Measurements from ENCODE around the gene PEX7.

GRCh38 chr6:136812174-136812573, 10.2 kb upstream of the PEX7 start:
- TF ChIP-seq CTCF (IDR thresholded peaks at IDR 0.05): no peak
- TF ChIP-seq POLR2A (IDR thresholded peaks at IDR 0.05): no peak

Data from adrenal gland (tissue), 5 donors.